GM19025 (cell line): ENCODE data around the gene IMPACT.
A peak's percentile ranks its signal among the peaks of the same experiment; 100 is the strongest.

Experiments
- ATAC-seq: cut with Tn5 transposase; IDR thresholded peaks from one replicate; pipeline ENCODE4 v1.9.1; 2021; ENCODE audit warnings: mild to moderate bottlenecking, low read depth, moderate library complexity; ENCODE audit not compliant: unreplicated experiment

The IMPACT gene

DNA sequence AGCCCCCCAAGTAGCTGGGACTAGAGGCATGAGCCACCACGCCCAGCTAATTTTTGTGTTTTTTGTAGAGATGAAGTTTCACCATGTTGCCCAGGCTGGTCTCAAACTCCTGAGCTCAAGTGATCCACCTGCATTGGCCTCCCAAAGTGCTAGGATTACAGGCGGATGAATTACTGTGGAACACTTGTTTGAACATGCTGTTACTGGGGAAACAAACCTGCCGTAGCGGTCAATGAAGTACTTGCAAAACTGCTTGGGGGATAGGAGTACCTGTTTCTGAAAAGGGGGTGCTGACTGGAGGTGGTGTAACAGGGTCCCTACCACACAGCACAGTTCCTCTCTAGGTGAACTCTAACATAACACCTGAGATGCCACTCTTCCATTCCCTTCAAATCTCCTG lies 5.9 kb upstream of the IMPACT start:
- no peak for ATAC-seq

DNA sequence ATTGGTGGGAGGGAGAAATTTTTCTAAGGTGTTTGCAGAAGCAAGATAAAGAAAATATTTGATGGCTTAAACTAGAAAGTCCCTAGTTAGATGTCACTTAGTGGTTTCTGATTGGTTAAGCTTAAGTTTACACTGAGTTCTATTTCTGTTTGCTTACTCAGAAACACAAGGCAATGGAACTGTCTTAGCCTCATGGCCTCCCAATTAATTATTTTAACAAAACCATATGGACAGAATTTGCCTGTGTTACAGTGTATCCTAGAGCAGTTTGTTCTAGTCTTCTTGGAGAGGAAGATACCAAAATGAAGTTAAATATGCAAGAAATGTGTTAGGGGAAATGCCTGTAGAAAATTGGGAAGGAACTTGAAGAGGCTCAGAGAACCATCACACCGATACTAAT lies 4.6 kb upstream of the IMPACT start:
- ATAC-seq: no peak

DNA sequence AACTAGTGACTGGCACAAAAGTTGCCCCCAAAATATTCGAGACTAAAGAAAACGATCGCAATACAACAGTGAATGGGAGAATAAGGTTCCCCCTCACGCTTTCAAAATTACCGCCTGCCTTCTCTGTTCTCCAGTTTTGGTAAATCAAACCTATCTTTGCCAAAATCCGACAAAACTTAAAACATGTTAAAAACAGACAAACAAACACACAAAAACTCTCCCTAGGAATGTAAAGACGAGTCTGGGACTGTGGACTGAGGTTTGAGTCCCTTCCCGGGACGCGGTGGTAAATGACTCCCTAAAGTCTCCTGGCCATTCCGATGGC lies 435 bp upstream of the IMPACT start:
- no peak for ATAC-seq

DNA sequence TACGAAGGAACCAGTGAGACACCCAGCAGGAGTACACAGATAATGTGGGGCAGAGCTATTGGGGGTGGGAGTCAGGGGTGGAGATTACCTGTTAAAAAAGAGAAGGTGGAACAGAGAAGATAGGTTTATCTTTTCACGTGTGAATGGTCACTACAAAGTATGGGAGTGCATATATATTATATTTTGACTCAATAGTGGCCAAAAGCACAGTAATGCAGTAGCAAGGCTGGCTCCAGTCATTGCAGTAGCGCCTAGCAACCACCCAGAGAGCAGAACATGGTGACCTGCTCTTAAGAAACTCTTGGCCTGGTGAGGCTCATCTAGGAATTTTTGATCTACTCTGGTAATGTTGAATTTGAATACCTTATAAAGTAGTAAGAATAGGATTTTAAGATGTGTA lies 1.0 kb downstream of the IMPACT start:
- no peak for ATAC-seq

DNA sequence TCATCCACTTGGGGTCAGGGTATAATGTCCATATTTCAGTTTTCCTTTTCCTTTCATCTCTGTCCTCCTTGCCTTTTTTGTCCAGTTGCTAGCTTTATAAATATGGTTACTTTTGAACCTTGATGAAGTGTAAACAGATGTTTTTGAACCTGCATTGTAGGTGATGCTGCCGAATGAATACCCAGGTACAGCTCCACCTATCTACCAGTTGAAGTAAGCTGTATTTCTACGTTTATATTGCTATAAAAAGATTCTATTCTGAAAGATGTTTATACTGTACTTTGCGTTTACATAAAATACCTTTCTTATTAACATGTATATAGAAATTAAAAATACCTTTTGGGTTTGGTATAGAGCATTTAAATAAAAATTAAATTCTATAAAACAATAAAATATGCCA lies 2.2 kb downstream of the IMPACT start:
- no peak for ATAC-seq

DNA sequence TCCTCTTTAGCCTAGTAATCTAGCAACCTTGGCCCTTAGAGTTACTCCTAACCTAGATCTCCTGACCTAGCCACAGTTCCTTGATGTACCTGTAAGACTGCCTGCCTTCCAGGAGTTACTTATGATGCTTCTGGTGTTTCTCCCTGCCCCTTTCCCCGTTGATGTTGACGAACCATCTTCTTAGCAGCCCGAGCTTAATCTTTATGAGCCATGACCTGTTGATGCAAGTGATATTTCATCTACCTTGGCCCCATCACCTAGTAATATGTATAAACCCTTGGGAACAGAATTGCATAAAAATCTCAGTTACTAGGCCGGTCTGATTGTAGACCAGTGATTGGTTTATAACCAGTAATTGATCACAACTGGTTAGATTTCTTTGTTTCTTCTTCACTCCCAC lies 2.7 kb downstream of the IMPACT start:
- ATAC-seq: no peak

DNA sequence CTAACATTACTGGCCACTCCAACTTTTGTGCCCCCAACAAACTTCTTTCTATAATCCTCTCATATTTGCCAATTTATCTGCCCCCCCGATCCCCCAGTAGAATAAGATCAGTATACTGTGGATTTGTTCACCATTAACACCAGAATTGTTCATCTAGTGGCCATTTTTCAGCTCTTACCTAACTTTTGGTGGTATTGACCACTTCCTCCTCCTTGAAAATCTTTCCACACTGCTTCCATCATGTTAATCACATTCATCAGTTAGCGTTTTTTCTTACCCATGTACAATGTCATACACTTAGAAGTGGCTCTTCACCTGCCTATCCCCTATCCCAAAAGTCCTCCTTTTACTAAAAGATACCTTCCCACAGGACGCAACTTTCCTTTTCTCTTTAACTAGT lies 6.1 kb downstream of the IMPACT start:
- ATAC-seq: no peak

DNA sequence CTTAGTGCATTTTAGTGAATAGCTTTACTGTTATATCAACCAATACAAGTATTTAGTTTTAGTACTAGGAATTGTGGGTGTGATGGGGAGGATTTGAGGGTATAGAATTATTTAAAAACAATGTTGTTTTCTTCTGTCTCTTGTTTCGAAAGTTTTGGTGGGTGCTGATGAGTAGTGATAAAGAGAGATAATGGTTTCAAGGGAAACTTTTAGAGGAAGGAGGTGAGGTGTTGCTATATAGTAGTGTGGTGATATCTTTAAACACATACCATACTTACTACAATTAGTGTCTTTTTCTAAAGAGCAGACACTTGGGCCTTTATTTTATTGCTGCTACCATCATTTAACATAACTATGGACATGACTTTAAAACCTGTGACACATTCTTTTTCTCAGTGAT lies 10.5 kb downstream of the IMPACT start:
- ATAC-seq: no peak

DNA sequence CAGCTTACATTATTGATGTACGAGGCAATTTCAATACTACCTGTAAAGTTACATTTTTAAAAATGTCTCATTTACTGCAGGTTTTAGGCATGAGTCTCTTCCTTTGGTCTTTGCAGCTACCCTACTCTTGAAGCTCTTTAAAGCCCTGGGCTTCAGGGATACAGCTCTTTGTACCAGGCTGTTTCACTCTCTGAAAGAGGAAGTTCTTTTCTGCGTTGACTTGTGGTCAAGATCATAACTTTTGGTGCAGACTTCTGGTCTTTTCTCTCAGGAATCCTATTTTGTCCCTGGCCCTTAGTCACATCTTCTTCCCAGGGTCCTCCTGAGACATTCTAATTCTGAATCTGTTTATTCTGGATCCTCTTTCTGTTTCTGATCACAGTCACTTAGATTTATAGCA lies 17.4 kb downstream of the IMPACT start:
- ATAC-seq: no peak

DNA sequence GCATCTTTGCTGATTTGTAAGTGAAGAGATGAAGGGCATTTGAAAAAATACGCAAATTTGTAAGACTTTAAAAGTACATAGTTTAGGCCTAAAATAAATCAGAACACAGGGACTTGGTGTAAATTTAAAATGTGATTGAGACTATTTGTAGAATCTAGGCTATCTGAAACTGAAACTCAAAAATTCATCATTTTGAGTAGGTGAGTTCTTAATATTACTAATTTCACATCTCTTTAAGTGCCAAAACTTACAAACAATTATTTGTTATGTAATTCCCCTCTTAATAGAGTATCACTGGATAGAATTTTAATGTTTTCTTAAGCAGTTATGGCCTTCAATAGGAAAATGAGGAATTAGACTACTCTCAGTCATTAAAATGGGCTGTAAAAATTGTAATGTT lies 20.0 kb downstream of the IMPACT start:
- ATAC-seq: peak; percentile 67

DNA sequence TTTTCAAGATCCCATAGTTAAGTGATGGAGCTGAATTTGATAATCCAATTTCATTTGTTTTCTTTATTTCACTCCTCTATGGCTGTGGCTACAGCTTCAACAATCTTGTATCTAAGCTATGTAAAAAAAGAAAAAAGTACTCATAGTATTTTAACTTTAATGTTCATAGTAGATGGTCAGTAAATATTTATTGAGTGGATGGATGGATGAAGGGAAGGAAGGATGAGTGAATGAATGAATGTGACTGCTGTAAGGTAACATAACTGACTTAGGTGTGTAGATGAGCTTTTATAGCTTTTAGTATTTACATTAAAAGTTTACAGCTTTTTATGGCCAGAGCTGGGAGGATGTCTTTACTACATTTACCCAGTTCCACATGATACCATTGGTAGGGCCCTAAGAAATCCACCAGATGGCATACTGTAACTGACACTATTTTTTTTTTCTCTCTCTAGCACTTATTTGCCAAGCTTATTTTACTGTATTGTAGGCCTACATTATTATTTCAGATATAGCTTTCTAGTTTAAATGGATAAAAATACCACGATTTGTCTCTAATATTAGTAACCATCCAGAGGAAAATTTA lies 20.6 kb downstream of the IMPACT start:
- no peak for ATAC-seq

DNA sequence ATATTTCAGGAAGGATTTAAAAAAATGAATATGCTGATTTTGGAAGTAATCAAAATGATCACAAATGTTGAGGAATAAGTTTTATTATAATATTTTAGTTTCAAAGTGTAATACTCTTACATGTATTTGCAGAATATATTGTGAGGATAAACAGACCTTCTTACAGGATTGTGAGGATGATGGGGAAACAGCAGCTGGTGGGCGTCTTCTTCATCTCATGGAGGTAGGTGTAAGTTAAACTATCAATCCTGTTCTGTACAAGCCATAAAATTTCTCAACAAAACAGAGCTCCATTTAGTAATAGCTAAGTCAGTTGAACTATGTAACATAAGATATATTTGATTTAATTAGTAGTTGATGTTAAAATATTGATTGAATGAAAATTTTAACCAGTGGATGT lies 21.5 kb downstream of the IMPACT start:
- no peak for ATAC-seq

DNA sequence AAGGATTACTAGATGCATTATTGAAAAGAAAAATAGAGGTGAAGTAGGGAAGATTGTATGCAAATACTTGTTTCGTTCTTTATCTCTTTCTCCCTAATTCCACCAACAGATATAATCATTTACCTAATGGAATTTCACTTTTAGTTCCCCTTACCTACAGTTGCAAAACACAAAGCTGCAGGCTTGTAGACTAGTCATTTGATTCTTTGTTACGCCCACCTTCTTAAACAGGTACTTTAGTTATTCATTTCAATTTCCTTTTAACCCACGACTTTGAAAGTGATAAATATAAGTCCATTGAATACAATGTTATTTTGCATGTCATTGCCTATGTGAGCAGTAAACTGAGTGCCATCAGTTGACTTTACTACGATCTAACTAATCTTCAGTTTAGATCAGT lies 30.1 kb downstream of the IMPACT start:
- ATAC-seq: peak; percentile 82

DNA sequence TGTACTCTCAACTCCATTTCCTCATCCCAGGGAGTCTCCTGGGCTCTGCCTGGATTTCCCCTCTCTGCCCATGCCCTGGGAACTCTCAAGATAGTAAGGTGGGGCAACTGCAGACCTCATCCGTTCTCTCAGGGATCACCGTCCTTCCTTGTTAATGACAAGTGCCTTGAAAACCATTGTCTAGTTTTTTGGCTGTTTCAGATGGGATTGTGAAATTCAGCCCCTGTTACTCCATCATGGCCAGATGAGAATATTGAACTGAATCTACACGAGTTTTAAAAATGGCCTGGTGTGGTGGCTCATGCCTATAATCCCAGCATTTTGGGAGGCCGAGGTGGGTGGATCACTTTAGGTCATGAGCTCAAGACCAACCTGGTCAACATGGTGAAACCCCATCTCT lies 33.3 kb downstream of the IMPACT start:
- no peak for ATAC-seq

DNA sequence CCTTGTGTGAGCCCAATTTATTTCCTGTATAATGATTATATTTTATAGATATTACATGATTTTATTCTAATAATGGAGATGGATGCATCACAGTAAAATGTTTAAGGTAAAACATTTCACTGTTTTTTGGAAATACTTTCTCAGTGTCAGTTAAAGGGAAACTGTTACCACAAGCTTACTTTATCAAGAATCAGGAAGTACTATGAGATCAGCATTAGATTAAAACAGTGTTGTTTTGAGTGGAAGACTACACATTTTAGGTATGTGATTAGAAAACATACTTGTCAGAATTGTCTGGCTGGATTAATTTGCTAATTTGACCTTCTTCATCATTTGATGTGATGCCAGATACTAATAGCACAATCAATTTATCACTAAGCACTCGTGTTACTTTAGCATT lies 33.9 kb downstream of the IMPACT start, which contains the start of gene HRH4:
Gene HRH4, plus strand, starts transcription at position 250 of the 400 bp plus-strand sequence. Its CDS starts 92 bp downstream, at position 342.
- ATAC-seq: no peak

DNA sequence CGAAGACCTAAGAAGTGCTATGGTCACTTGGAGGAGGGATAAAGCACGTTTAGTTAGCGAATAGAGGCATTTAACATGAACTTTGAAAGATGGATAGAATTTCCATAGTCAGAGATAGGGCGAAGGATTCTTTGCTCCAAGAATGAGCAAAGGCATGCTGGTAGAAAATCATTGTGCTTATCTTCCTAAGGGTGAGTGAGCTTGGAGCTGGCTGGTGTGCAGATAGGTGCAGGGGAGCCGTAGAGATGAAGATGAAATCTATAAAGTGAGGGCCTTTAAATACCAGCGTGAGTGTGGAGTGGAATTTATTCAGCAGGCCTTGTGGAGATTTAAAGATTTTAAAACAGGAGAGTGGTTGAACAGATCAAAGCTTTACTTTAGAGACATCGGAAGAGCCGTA lies 35.5 kb downstream of the IMPACT start:
- ATAC-seq: no peak

DNA sequence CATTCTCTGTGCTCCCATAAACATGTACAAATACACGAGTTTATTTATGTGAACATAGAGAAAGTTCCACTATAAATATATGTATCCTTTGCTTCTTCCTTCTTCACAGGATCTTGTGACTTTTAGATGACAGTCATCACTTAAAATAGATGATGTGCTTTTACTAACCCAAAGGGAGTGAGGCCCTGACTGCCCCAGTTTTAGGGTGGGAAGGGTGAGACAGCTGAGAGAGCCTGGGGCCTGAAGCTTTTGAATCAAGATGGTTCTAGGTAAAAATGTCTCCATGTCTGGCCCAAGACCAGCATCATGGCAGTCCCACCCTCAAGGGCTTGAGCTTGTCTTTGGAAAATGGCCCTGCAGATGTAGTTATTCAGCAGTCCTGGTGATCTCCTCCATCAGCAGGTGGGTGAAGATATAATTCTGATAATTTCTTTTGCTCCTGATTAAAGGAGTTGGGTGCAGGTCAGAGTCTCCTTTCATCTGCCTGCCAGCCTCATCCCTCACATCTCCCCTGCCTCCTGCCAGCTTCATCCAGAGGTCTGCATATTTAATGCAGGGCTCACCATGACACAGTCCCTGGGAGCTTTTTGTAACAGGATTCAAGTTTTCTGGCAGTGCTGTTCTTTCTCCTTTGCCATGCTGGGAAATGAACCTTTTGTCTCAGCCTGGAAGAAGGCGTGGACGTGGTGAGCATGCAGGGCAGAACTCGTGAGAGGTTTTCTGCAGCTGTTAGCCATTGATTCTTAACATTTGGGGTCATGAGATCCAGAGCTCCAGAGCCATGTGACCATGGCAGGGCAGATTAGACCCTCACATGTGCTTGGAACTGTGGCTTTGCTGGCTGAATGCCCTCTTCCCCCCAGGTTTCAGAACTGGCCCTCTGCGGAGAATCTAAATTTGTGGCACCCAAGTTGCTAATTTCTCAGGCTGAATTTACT lies 36.6 kb downstream of the IMPACT start:
- no peak for ATAC-seq

DNA sequence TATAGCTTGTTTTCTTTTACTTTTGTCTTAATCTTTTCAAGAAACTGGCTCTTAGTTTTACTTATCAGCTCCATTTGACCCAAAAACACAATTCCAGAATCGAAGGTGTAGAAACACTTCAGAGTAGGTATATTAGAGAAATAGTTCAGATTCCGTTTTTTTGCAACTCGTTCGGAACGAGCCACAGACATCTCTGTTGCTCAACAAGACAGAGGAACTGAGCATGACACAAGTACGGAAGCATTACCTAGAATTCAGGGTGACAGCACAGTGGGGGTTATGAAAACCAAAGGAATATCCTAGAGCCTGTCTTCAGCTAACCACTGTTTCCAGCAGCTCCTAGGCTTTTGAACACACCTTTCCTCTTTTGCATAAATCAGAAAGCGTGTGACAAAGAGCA lies 39.0 kb downstream of the IMPACT start:
- ATAC-seq: no peak

DNA sequence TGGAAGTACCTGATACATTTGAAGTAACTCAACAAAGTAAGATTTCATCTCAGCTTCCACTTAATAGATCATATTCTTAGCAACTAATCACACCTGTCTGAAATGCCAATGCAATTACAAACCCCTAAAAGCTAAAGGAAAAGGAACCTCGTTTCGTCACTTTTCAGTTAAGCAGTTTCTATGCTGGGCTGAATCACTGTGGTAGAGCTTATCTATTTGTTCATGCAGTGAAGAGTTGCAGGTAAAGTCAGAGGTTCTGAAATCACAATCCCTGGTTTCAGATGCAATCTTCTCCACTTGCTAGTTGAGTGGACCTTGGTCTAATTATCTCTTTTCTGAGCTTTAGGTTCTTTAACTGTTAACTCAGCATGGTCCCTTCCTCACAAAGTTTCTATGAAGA lies 40.3 kb downstream of the IMPACT start:
- ATAC-seq: no peak

DNA sequence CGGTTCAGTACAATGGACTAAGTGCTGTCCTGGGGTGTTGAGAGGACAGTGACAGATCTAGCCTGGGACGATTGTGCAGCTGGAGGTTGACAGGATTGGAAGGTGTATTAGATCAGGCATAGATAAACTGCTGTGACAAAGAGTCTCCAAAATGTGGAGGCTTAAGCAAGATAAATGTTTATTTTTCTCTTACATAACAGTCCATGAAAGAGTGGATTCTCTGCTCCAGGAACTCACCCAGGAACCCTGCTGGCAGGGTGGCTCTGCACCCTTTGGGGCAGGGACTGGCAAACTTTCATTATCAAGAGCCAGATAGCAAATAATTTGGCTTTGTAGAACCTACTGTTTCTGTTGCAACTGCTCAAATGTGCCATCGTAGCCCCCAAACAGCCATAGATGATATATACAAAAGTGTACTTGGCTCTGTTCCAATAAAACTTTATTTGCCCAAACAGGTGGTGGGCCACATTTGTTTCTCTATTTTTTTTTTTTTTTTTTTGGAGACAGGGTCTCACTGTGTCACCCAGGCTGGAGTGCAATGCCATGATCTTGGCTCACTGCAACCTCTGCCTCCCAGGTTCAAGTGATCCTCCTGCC lies 43.6 kb downstream of the IMPACT start:
- no peak for ATAC-seq

DNA sequence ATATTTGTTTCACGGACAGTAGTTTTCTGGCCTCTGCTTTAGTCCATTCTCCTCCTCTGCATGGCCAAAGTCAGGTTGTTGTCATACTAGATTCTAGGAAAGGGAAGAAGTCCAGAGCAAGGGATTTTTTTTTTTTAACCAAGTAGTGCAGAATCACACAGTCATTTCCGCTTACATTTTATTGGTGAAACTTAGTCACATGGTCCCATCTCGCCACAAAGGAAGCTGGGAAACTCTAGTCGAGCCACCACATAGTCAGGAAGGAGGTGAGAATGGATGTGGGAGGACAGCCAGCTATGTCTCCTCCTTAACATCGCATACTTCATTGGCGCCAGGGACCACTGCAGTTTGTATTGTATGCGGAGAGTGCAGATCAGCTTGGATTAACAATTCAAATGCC lies 44.3 kb downstream of the IMPACT start:
- ATAC-seq: no peak

DNA sequence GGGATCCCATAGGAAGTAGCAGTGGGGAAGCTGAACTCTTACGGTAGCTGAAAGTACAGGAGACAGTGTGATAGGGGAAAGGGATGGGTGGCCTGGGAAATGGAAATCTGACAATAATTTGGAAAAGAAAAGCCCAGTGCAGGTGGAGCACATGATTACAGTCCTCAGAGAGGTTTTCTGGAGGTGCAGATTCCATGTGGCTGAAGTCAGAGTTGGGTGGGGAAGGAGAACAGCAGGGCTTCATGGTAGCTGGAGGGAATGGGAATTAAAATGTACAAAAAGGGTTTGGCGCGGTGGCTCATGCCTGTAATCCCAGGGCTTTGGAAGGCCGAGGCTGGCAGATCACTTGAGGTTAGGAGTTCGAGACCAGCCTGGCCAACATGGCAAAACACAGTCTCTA lies 46.1 kb downstream of the IMPACT start:
- ATAC-seq: no peak
